GM21515 (cell line): ENCODE results near the gene TRAK1.
A peak's percentile ranks its signal among the peaks of the same experiment; 100 is the strongest.

ENCODE experiments used
- ATAC-seq: cut with Tn5 transposase; IDR thresholded peaks from one replicate; pipeline ENCODE4 v1.9.1; 2021; ENCODE audit not compliant: unreplicated experiment

Gene TRAK1

DNA sequence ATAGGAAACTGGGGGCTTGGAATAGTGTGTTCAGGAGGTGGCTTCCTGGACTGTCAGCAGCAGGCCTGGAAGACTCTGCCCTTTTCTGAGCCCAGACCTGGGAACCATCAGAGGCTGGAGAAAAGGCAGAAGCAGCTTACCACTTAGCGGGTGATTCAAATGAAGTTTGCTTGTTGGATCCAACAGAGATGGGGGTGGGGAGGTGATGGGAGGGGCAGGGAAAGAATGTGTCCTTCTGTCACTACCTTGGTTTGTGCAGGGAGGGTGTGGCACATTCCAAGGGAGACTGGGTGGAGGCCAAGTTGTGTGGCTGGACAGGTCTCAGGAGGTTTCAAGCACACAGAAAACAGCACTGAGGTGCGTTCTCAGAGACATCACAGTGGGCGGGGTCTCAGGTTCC is 58.8 kb downstream of the TRAK1 start:
- no peak for ATAC-seq

- no peak for ATAC-seq
Measured at GRCh38 chr3:42151596-42152168, 60.5 kb downstream of the TRAK1 start.

- ATAC-seq = no peak
Measured at GRCh38 chr3:42152193-42152592, 61.0 kb downstream of the TRAK1 start.

- no peak for ATAC-seq
Measured at GRCh38 chr3:42153039-42153438, 61.9 kb downstream of the TRAK1 start.

- ATAC-seq = no peak
Measured at GRCh38 chr3:42157540-42158538, 66.7 kb downstream of the TRAK1 start.

DNA sequence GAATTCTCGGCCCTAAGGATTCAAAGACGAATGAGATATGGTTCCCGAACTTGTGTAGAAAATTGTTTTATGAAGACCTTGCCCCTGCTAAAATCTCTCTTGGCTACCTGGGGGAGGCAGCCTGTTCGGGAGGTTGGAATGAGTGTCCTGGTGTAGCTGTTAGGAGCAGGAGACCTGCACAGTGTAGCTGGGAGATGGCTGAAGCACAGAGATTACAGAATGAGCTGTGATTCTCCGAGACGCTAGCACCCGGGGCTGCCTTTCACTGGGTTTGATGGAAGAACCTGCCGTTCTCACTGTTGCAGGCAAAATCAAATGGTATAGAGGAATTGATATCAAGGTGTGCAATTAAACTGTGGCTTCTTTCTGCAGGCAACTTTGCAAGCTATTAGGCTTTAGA is 68.0 kb downstream of the TRAK1 start:
- ATAC-seq = no peak

DNA sequence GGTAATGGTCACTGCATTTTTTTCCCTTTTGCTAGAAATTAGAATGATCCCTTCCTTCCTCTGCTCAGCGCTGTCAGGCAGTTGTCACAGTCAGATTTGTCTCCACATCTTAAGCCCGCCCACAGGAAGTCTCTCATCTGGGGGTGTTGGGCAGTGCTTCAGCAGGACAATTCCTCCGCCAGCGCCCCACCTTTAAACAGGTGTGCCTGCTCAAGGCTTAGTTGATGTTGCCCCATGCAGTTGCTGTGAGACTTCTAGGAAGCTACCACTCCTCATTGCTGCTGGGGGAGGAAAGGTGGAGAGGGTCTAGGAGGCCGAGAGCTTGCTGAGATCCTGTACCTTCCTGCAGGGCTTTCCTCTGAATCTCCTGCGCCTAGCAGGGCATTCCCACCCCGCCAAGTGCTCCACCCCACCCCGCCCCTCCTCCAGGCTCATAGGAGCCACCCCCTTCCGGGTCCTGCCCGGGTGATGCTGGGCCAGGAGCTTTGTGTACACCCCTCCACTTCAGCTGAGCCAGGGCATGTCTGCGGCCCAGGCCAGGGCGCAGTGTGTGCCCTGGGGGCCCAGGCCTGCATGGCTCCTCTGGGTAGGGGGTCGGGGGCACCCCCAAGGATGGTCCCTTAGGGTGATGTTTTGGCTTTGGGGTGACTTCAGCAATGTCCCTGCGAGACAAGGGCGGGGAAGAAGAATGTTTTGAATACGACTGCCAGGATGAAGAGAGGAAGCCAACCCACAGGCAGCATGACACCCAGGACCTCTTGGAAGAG is 68.7 kb downstream of the TRAK1 start:
- ATAC-seq = peak; percentile 59

- ATAC-seq = no peak
Measured at GRCh38 chr3:42161050-42161935, 70.1 kb downstream of the TRAK1 start.

DNA sequence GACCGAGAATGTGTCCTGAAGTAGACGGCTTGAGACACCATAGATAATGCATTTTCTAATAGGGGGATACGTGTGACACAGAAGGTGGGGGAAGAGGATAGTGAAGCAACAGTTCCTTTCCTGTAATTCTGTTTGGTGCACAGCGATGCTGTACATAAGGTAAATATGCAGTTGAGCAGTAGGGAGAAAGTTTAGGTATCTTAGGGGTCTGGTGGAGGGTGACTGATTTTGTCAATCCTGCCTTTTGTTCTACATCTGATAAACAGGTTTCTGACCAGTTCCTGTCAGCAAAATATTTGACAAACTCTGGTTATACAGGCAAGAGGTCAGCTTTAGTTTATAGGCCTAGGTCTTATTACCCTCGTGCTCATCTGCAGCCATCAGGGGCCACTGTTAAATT is 71.3 kb downstream of the TRAK1 start:
- no peak for ATAC-seq

GRCh38 chr3:42163622-42164244 is 72.6 kb downstream of the TRAK1 start:
- ATAC-seq = no peak

GRCh38 chr3:42164656-42165055 is 73.5 kb downstream of the TRAK1 start:
- no peak for ATAC-seq

- no peak for ATAC-seq
Measured at GRCh38 chr3:42165211-42165610, 74.1 kb downstream of the TRAK1 start.

DNA sequence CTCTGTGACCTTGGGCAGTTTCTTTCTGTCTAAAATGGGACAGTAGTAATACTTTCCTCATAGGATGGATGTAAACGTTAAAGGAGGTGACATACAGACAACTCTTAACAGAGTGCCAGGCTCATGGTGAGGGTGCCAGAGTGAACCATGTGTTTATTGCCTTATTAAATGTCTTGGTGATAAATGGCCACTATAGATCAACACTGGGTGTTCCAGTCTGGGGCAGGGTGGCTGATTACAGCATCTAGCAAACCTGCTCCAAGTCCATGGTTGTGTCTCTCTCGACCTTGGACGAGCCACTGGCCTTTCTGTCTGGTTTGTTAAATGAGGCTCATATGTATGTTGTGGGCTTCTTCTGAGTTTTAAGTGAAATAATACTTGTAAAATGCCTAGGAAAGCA is 75.1 kb downstream of the TRAK1 start:
- no peak for ATAC-seq

DNA sequence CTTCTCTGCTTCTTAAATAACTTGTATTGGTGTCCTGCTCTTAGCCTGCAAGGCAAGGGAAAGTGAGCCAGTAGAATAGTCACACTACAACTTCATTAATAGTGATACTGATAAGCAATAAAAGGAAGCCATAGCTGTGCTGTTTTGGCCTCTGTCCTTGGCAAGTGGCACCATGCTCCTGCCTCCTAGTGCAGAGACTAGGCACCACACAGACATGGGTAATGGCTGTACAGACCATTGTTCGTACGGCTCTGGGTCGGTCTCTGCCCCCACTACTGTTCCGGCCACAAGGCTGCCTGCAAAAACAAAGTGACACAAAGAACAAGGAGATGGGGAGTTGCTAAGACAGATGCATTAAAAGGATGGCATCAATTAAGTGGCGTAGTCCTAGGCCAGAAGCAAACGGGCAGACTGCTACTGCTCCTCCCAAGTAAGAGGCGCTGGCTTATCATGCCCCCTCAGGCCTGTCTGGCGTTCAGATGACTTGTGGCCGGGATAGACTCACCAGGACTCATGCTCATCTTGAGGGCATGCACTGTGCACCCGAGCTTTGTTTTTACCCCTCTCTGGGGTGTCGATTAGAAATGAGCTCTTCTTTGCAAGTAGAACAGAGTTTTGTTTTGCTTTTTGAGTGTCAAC is 75.6 kb downstream of the TRAK1 start:
- ATAC-seq = no peak

- no peak for ATAC-seq
Measured at GRCh38 chr3:42169579-42170120, 78.5 kb downstream of the TRAK1 start.

- ATAC-seq = no peak
Measured at GRCh38 chr3:42172047-42172654, 81.0 kb downstream of the TRAK1 start.

DNA sequence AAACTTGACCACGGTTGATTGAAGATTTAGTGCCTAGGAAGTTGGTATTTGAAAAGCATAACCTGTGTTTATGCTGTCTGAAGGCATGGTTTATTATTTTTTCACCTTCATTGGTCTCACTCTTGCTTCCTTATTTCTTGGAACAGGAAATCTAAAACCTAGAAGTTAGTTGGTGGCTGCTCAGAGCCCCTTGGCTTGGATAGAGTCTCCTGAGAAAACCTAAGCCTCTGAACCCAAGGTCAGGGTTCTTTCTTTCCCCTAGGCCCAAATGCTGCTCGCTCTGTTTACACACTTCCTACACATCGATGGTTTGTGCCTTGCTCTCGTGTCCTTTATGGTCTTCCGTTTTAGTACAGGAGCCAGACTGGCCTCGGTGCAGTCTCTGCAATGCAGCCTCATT is 82.2 kb downstream of the TRAK1 start:
- ATAC-seq = no peak

- ATAC-seq = no peak
Measured at GRCh38 chr3:42174679-42175385, 83.7 kb downstream of the TRAK1 start.
